ENCODE measurements around the gene MUS81. TPM values are rescaled to one million over a fixed set of nuclear protein-coding genes. Genes with fewer than 3 reads are reported as not detected.
A peak's percentile ranks its signal among the peaks of the same experiment; 100 is the strongest.

The MUS81 gene
- total and polyA plus RNA-seq, 2 of the 13 experiments (the other 11 are each of a cell fraction or from before 2014, with no cell fraction given): 25.6 to 30.2 TPM

DNA sequence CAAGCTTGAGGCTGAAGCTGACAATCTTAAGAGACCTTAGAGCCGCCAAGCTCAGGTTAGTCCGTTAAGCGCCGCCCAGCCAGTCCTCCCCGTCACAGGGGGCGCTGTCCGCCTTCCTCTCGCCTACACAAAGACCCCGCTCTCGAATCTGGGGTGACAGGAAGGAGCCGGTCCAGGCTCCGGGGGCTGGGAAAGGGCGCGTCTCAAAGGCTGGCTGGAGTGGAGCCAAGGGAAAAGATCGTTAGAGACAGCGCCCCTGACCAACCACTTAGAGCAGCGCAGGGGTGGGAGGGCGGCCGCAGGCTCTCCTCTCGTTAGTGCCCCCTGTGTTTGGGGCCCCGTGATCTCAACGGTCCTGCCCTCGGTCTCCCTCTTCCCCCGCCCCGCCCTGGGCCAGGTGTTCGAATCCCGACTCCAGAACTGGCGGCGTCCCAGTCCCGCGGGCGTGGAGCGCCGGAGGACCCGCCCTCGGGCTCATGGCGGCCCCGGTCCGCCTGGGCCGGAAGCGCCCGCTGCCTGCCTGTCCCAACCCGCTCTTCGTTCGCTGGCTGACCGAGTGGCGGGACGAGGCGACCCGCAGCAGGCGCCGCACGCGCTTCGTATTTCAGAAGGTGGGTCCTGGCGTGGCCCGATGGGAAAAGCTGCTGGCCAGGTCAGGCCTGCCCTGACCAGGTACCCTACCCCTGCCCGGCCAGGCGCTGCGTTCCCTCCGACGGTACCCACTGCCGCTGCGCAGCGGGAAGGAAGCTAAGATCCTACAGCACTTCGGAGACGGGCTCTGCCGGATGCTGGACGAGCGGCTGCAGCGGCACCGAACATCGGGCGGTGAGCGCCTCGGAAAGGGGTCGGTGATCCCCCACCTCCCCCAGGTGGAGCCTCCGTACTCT, at the start of gene MUS81 (continued):
- TF ChIP-seq, protein P1, sequence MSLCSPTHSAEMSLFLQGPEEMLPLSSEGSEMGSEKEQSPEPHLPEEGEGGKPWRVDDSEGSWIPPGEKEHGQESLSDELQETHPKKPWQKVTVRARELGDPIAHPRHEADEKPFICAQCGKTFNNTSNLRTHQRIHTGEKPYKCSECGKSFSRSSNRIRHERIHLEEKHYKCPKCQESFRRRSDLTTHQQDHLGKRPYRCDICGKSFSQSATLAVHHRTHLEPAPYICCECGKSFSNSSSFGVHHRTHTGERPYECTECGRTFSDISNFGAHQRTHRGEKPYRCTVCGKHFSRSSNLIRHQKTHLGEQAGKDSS (CRISPR knock-in tag; IDR thresholded peaks at IDR 0.05; ENCODE audit: borderline replicate concordance, low read depth): peak; percentile 49; the same call in 1 of the 2 replicates
- TF ChIP-seq DR1 (CRISPR knock-in tag; IDR thresholded peaks at IDR 0.05) (peak; percentile 70; the same call in 1 of the 2 replicates), ZNF841 (CRISPR knock-in tag; IDR thresholded peaks at IDR 0.05; ENCODE audit: borderline replicate concordance) (no peak), ZFP1 (CRISPR knock-in tag; IDR thresholded peaks at IDR 0.05) (0 out of 2 replicates have a peak, but pooled peaks have one; percentile 64), GFI1 (CRISPR knock-in tag; IDR thresholded peaks at IDR 0.05; ENCODE audit: borderline replicate concordance) (0 out of 2 replicates have a peak, but pooled peaks have one; percentile 62), TARDBP (CRISPR knock-in tag; IDR thresholded peaks at IDR 0.05) (peak; percentile 67), KDM4B (CRISPR knock-in tag; IDR thresholded peaks at IDR 0.05) (no peak), ZMAT3 (CRISPR knock-in tag; conservative IDR thresholded peaks at IDR 0.05) (no peak), ZFP36L2 (CRISPR knock-in tag; IDR thresholded peaks at IDR 0.05) (no peak), NCOA5 (CRISPR knock-in tag; IDR thresholded peaks at IDR 0.05) (no peak), TOPORS (CRISPR knock-in tag; IDR thresholded peaks at IDR 0.05) (no peak), MAFG (CRISPR knock-in tag; IDR thresholded peaks at IDR 0.05) (no peak), SIX4 (CRISPR knock-in tag; IDR thresholded peaks at IDR 0.05) (no peak), ZNF772 (CRISPR knock-in tag; IDR thresholded peaks at IDR 0.05) (peak; percentile 72), REXO4 (CRISPR knock-in tag; IDR thresholded peaks at IDR 0.05; ENCODE audit: borderline replicate concordance) (no peak), KDM3A (CRISPR knock-in tag; IDR thresholded peaks at IDR 0.05; ENCODE audit: low read depth) (peak; percentile 74), PRPF4 (IDR thresholded peaks at IDR 0.05; ENCODE audit: low read depth, low read length, poor library complexity, severe bottlenecking) (no peak), FOXO1 (CRISPR knock-in tag; IDR thresholded peaks at IDR 0.05) (no peak)
- TF ChIP-seq, protein P2, sequence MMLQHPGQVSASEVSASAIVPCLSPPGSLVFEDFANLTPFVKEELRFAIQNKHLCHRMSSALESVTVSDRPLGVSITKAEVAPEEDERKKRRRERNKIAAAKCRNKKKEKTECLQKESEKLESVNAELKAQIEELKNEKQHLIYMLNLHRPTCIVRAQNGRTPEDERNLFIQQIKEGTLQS (CRISPR knock-in tag; IDR thresholded peaks at IDR 0.05): peak; percentile 11; the same call in 1 of the 2 replicates
- TF ChIP-seq, protein P3, sequence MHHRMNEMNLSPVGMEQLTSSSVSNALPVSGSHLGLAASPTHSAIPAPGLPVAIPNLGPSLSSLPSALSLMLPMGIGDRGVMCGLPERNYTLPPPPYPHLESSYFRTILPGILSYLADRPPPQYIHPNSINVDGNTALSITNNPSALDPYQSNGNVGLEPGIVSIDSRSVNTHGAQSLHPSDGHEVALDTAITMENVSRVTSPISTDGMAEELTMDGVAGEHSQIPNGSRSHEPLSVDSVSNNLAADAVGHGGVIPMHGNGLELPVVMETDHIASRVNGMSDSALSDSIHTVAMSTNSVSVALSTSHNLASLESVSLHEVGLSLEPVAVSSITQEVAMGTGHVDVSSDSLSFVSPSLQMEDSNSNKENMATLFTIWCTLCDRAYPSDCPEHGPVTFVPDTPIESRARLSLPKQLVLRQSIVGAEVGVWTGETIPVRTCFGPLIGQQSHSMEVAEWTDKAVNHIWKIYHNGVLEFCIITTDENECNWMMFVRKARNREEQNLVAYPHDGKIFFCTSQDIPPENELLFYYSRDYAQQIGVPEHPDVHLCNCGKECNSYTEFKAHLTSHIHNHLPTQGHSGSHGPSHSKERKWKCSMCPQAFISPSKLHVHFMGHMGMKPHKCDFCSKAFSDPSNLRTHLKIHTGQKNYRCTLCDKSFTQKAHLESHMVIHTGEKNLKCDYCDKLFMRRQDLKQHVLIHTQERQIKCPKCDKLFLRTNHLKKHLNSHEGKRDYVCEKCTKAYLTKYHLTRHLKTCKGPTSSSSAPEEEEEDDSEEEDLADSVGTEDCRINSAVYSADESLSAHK (CRISPR knock-in tag; IDR thresholded peaks at IDR 0.05; ENCODE audit: borderline replicate concordance): no peak
- TF ChIP-seq, protein P4, sequence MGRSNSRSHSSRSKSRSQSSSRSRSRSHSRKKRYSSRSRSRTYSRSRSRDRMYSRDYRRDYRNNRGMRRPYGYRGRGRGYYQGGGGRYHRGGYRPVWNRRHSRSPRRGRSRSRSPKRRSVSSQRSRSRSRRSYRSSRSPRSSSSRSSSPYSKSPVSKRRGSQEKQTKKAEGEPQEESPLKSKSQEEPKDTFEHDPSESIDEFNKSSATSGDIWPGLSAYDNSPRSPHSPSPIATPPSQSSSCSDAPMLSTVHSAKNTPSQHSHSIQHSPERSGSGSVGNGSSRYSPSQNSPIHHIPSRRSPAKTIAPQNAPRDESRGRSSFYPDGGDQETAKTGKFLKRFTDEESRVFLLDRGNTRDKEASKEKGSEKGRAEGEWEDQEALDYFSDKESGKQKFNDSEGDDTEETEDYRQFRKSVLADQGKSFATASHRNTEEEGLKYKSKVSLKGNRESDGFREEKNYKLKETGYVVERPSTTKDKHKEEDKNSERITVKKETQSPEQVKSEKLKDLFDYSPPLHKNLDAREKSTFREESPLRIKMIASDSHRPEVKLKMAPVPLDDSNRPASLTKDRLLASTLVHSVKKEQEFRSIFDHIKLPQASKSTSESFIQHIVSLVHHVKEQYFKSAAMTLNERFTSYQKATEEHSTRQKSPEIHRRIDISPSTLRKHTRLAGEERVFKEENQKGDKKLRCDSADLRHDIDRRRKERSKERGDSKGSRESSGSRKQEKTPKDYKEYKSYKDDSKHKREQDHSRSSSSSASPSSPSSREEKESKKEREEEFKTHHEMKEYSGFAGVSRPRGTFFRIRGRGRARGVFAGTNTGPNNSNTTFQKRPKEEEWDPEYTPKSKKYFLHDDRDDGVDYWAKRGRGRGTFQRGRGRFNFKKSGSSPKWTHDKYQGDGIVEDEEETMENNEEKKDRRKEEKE (IDR thresholded peaks at IDR 0.05): no peak
- TF ChIP-seq, protein P5, sequence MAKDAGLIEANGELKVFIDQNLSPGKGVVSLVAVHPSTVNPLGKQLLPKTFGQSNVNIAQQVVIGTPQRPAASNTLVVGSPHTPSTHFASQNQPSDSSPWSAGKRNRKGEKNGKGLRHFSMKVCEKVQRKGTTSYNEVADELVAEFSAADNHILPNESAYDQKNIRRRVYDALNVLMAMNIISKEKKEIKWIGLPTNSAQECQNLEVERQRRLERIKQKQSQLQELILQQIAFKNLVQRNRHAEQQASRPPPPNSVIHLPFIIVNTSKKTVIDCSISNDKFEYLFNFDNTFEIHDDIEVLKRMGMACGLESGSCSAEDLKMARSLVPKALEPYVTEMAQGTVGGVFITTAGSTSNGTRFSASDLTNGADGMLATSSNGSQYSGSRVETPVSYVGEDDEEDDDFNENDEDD (CRISPR knock-in tag; IDR thresholded peaks at IDR 0.05; ENCODE audit: borderline replicate concordance): peak; percentile 61; the same call in 1 of the 2 replicates

Data from HepG2 (cell line).